HL-60 (cell line): Measurements from ENCODE around the gene TSHZ2.

Experiments used
- DNase-seq, 2 experiments: peaks; one replicate each; pipeline ENCODE4 v3.0.0-alpha.2; 2010 to 2020; ENCODE audit warnings: low read depth in 1 of 2, low spot score in 1 of 2
- H3K27ac ChIP-seq: fragments of 250-450 bp; sonication (Bioruptor Pico); replicated peaks from 2 replicates; pipeline ENCODE4 v1.5.1; 2020; ENCODE audit warnings: mild to moderate bottlenecking, moderate library complexity
- H3K27me3 ChIP-seq: fragments of 250-450 bp; sonication (Bioruptor Pico); 2 replicates; pipeline ENCODE4 v1.5.1; 2021; ENCODE audit warnings: mild to moderate bottlenecking, moderate library complexity; ENCODE audit not compliant: insufficient read depth, poor library complexity, severe bottlenecking
- H3K4me3 ChIP-seq: replicated peaks from 2 replicates; pipeline ENCODE4 v1.5.1; 2011; ENCODE audit warnings: mild to moderate bottlenecking, control low read depth, low read length; ENCODE audit not compliant: insufficient read depth
- GABPA ChIP-seq: IDR thresholded peaks from 2 replicates; pipeline ENCODE4 v1.6.1; 2012; ENCODE audit warnings: low read depth
- POLR2AphosphoS5 ChIP-seq: IDR thresholded peaks from 2 replicates; pipeline ENCODE4 v1.6.1; 2012; ENCODE audit warnings: low read depth
- REST ChIP-seq: IDR thresholded peaks from 2 replicates; pipeline ENCODE4 v1.6.1; 2012; ENCODE audit warnings: low read depth; ENCODE audit not compliant: insufficient replicate concordance
- SPI1 ChIP-seq: IDR thresholded peaks from 2 replicates; pipeline ENCODE4 v1.6.1; 2012; ENCODE audit warnings: low read depth, mild to moderate bottlenecking, borderline replicate concordance
- TF ChIP-seq, protein P1 (sequence below): IDR thresholded peaks from one replicate; pipeline ENCODE4 v1.5.1; 2011; ENCODE audit warnings: low read length, control low read depth, inconsistent platforms; ENCODE audit not compliant: insufficient read depth

Gene TSHZ2

GRCh38 chr20:53438368-53438767 is 466.2 kb downstream of the TSHZ2 start:
- no peak for TF ChIP-seq SPI1
- TF ChIP-seq, protein P1, sequence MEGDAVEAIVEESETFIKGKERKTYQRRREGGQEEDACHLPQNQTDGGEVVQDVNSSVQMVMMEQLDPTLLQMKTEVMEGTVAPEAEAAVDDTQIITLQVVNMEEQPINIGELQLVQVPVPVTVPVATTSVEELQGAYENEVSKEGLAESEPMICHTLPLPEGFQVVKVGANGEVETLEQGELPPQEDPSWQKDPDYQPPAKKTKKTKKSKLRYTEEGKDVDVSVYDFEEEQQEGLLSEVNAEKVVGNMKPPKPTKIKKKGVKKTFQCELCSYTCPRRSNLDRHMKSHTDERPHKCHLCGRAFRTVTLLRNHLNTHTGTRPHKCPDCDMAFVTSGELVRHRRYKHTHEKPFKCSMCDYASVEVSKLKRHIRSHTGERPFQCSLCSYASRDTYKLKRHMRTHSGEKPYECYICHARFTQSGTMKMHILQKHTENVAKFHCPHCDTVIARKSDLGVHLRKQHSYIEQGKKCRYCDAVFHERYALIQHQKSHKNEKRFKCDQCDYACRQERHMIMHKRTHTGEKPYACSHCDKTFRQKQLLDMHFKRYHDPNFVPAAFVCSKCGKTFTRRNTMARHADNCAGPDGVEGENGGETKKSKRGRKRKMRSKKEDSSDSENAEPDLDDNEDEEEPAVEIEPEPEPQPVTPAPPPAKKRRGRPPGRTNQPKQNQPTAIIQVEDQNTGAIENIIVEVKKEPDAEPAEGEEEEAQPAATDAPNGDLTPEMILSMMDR = no peak
- TF ChIP-seq REST = no peak
- TF ChIP-seq POLR2AphosphoS5 = no peak
- no peak for TF ChIP-seq GABPA
- Histone ChIP-seq H3K27me3 (no peaks in the 10 kb centered on the region), H3K4me3 (no peak overlapping the region), H3K27ac (no peak overlapping the region)
- DNase-seq = no peak

- no peaks in the 10 kb centered on the region for H3K27me3 ChIP-seq
- no peak overlapping the region for H3K4me3 ChIP-seq
- TF ChIP-seq, protein P1 = no peak
- TF ChIP-seq POLR2AphosphoS5 = no peak
- no peak for TF ChIP-seq REST
- TF ChIP-seq SPI1 = no peak
- TF ChIP-seq GABPA = no peak
Measured at GRCh38 chr20:53439046-53439445, 466.9 kb downstream of the TSHZ2 start.

GRCh38 chr20:53439616-53440015 is 467.5 kb downstream of the TSHZ2 start:
- Histone ChIP-seq H3K4me3 (no peak overlapping the region), H3K27me3 (no peaks in the 10 kb centered on the region), H3K27ac (no peak overlapping the region)
- TF ChIP-seq, protein P1 = no peak
- TF ChIP-seq POLR2AphosphoS5 (no peak), SPI1 (no peak)
- DNase-seq = no peak

More at GRCh38 chr20:53439046-53439445, 466.9 kb downstream of the TSHZ2 start:
- no peak for DNase-seq
- no peak overlapping the region for H3K27ac ChIP-seq

GRCh38 chr20:53444401-53445149 is 472.4 kb downstream of the TSHZ2 start:
- no peak for DNase-seq
- Histone ChIP-seq H3K27me3 (no peaks in the 10 kb centered on the region), H3K27ac (no peak overlapping the region), H3K4me3 (no peak overlapping the region)
- TF ChIP-seq, protein P1 = no peak
- TF ChIP-seq SPI1 = no peak
- no peak for TF ChIP-seq POLR2AphosphoS5
- no peak for TF ChIP-seq REST
- TF ChIP-seq GABPA = no peak
